ENCODE measurements around the gene PSAPL1. TPM values are rescaled to one million over a fixed set of nuclear protein-coding genes. Genes with fewer than 3 reads are reported as not detected.

PSAPL1 gene
- total and polyA plus RNA-seq, 9 of the 15 experiments (the other 6 are each of a cell fraction or from before 2014, with no cell fraction given), result not detected

DNA sequence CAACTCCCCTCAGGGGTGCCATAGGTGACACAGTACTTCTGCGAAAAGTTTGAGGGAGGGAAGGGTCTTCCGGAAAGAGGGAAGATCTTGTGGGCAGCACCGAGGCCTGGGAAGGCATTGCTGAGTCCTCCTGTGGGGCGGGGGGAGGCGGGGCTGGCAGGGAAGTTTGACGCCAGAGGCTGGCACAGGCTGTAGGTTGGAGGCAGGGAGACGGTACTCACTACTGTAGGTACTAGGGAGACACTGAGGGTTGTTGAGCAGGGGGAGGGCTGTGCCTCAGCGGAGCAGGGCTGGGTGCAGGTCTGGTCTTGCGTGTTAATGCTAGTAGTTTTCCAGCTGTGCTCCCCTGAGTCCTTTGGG is 23.3 kb upstream of the PSAPL1 start (continued):
- no peak for TF ChIP-seq ZNF740 (CRISPR knock-in tag; IDR thresholded peaks at IDR 0.05)
- no peak for TF ChIP-seq ZNF740 (tag; IDR thresholded peaks at IDR 0.05)
- no peak for TF ChIP-seq MYC (IDR thresholded peaks at IDR 0.05; ENCODE audit: low read depth, low read length)
- TF ChIP-seq MYC (CRISPR knock-in tag; IDR thresholded peaks at IDR 0.05; ENCODE audit: borderline replicate concordance, low read depth), result no peak
- TF ChIP-seq GABPB1 (CRISPR knock-in tag; IDR thresholded peaks at IDR 0.05), result no peak
- TF ChIP-seq SMARCA5 (IDR thresholded peaks at IDR 0.05), result no peak
- no peak for TF ChIP-seq ZNF668 (CRISPR knock-in tag; IDR thresholded peaks at IDR 0.05)
- TF ChIP-seq KHSRP (IDR thresholded peaks at IDR 0.05), result no peak
- no peak for TF ChIP-seq TFAP4 (CRISPR knock-in tag; IDR thresholded peaks at IDR 0.05; ENCODE audit: borderline replicate concordance)
- TF ChIP-seq ZNF224 (CRISPR knock-in tag; IDR thresholded peaks at IDR 0.05), result no peak
- no peak for TF ChIP-seq CHD7 (IDR thresholded peaks at IDR 0.05; ENCODE audit: low read depth, low read length)
- TF ChIP-seq BCOR (IDR thresholded peaks at IDR 0.05), result no peak
